HG03439 (cell line): ENCODE measurements around the gene YJEFN3.

Source experiments
- ATAC-seq: cut with Tn5 transposase; IDR thresholded peaks from one replicate; pipeline ENCODE4 v1.9.1; 2021; ENCODE audit warnings: mild to moderate bottlenecking, moderate library complexity; ENCODE audit not compliant: unreplicated experiment

Gene YJEFN3

GRCh38 chr19:19550485-19550929 lies 21.8 kb downstream of the YJEFN3 start:
- ATAC-seq, result no peak

- no peak for ATAC-seq
These were observed 22.5 kb downstream of the YJEFN3 start for GRCh38 chr19:19550972-19551852.

- no peak for ATAC-seq
These were observed 23.1 kb downstream of the YJEFN3 start for GRCh38 chr19:19551853-19552192.

- no peak for ATAC-seq
These were observed 24.1 kb downstream of the YJEFN3 start for GRCh38 chr19:19552798-19553197.

- no peak for ATAC-seq
These were observed 25.0 kb downstream of the YJEFN3 start for GRCh38 chr19:19553670-19554069.

GRCh38 chr19:19554074-19555023 lies 25.6 kb downstream of the YJEFN3 start:
- ATAC-seq, result no peak

- no peak for ATAC-seq
These were observed 29.3 kb downstream of the YJEFN3 start for GRCh38 chr19:19558055-19558454.

- no peak for ATAC-seq
These were observed 29.9 kb downstream of the YJEFN3 start for GRCh38 chr19:19558636-19559035.

GRCh38 chr19:19559931-19560330 lies 31.2 kb downstream of the YJEFN3 start:
- ATAC-seq, result no peak

- ATAC-seq, result no peak
These were observed 33.4 kb downstream of the YJEFN3 start for GRCh38 chr19:19561946-19562664.

- no peak for ATAC-seq
These were observed 34.1 kb downstream of the YJEFN3 start for GRCh38 chr19:19562665-19563347.

- no peak for ATAC-seq
These were observed 34.7 kb downstream of the YJEFN3 start for GRCh38 chr19:19563348-19563848.

- no peak for ATAC-seq
These were observed 37.6 kb downstream of the YJEFN3 start for GRCh38 chr19:19566306-19566705.

- ATAC-seq, result no peak
These were observed 38.7 kb downstream of the YJEFN3 start for GRCh38 chr19:19567391-19567790.

- ATAC-seq, result no peak
These were observed 40.4 kb downstream of the YJEFN3 start for GRCh38 chr19:19568802-19569756.

GRCh38 chr19:19570571-19570970 lies 41.9 kb downstream of the YJEFN3 start:
- ATAC-seq, result no peak

- ATAC-seq, result no peak
These were observed 42.5 kb downstream of the YJEFN3 start for GRCh38 chr19:19571071-19571786.

- ATAC-seq, result no peak
These were observed 46.7 kb downstream of the YJEFN3 start for GRCh38 chr19:19575411-19575810.
